NT2/D1 (cell line): ENCODE results near the gene HJV.
A peak's percentile ranks its signal among the peaks of the same experiment; 100 is the strongest.

Experiments
- DNase-seq: peaks from one replicate; pipeline ENCODE4 v3.0.0-alpha.2; 2011; ENCODE audit warnings: low read depth, low spot score
- H3K27me3 ChIP-seq: 2 replicates; pipeline ENCODE4 v1.6.0; 2011; ENCODE audit warnings: mild to moderate bottlenecking; ENCODE audit not compliant: insufficient read length, insufficient read depth
- H3K36me3 ChIP-seq: 2 replicates; pipeline ENCODE4 v1.6.1; 2011; ENCODE audit warnings: mild to moderate bottlenecking, low read length, mixed read lengths; ENCODE audit not compliant: insufficient read depth, insufficient read length
- H3K4me1 ChIP-seq: 2 replicates; pipeline ENCODE4 v1.5.1; 2011; ENCODE audit not compliant: insufficient read depth, insufficient read length
- H3K4me3 ChIP-seq: 2 replicates; pipeline ENCODE4 v1.5.1; 2011; ENCODE audit warnings: low read depth; ENCODE audit not compliant: insufficient read length
- H3K9ac ChIP-seq: 2 replicates; pipeline ENCODE4 v1.6.0; 2011; ENCODE audit warnings: low read depth; ENCODE audit not compliant: insufficient read length
- H3K9me3 ChIP-seq: 2 replicates; pipeline ENCODE4 v1.5.1; 2011; ENCODE audit warnings: mild to moderate bottlenecking, low read length; ENCODE audit not compliant: insufficient read depth
- SUZ12 ChIP-seq: IDR thresholded peaks from 2 replicates; pipeline ENCODE4 v1.6.1; 2011; ENCODE audit not compliant: insufficient read length, insufficient read depth; ENCODE audit errors: extremely low read depth
- YY1 ChIP-seq: IDR thresholded peaks from 2 replicates; pipeline ENCODE4 v1.6.1; 2011; ENCODE audit not compliant: insufficient read length, insufficient read depth
- ZNF274 ChIP-seq: IDR thresholded peaks from 2 replicates; pipeline ENCODE4 v1.6.1; 2011; ENCODE audit warnings: mild to moderate bottlenecking, low read depth, low read length

The HJV gene

DNA sequence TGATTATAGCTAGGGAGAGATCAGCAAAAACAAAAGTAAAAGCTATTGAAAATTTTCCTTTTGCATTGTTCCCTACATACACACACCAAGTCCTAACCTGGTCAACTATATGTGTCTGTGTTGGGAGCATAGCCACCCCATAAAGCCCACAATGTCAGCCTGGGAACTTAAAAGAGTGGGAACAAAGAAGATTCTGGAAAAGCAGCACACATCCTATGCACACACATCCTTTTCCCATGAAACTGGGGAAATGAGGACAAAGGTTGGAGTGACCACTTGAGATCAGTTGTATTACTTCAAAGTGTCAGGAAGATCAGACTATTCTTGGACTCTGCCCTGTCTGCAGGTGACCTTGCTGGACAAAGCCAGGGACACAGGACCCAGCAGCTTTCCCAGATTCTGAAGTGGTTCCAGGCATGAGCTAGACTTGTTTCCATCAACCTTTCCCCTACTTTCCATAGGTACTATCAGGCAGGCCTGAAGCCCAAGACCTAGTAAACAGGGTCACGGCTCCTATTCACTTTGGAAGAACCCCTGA lies 41.0 kb downstream of the HJV start:
- H3K4me1 ChIP-seq, result peaks cover 11% of the 10 kb centered on the region
- no peaks in the 10 kb centered on the region for H3K27me3 ChIP-seq
- no peaks in the 10 kb centered on the region for H3K9me3 ChIP-seq
- no peak overlapping the region for H3K9ac ChIP-seq
- DNase-seq, result no peak
- no peaks in the 10 kb centered on the region for H3K36me3 ChIP-seq
- H3K4me3 ChIP-seq, result no peak overlapping the region
- TF ChIP-seq ZNF274 (no peak), SUZ12 (no peak), YY1 (no peak)

DNA sequence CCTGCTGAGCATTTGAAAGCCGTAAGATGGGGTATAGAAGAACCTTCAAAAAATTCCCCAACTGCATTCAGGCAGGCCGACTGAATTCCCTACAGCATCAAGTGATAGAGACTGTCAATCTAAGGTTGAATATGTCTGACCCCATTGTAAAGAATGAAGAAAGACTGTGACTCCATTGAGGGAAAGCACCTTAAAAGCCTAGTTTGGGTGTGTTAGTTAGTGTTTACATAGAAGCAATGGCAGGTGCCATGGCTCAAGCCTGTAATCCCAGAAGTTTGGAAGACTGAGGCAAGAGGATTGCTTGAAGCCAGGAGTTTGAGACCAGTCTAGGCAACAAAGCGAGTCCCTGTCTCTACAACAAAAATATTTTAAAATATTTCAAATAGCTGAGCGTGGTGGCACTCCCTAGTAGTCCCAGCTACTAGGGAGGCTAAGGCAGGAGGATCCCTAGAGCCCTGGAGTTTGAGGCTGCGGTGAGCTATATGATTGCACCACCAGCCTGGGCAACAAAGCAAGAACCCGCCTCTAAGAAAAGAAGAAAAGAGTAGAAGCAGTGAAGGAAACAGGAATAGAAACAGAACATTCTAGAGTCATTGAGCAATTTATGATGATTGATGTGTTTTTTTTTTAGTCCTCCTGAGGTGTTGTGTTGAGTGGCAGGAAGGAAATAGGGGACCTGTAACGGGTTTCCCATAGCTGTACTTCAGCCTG lies 41.6 kb downstream of the HJV start:
- peaks cover 6% of the 10 kb centered on the region for H3K4me1 ChIP-seq
- no peaks in the 10 kb centered on the region for H3K36me3 ChIP-seq
- no peak overlapping the region for H3K9ac ChIP-seq
- H3K9me3 ChIP-seq, result no peaks in the 10 kb centered on the region
- H3K4me3 ChIP-seq, result no peak overlapping the region
- no peaks in the 10 kb centered on the region for H3K27me3 ChIP-seq
- TF ChIP-seq YY1 (no peak), ZNF274 (no peak), SUZ12 (no peak)
- no peak for DNase-seq

DNA sequence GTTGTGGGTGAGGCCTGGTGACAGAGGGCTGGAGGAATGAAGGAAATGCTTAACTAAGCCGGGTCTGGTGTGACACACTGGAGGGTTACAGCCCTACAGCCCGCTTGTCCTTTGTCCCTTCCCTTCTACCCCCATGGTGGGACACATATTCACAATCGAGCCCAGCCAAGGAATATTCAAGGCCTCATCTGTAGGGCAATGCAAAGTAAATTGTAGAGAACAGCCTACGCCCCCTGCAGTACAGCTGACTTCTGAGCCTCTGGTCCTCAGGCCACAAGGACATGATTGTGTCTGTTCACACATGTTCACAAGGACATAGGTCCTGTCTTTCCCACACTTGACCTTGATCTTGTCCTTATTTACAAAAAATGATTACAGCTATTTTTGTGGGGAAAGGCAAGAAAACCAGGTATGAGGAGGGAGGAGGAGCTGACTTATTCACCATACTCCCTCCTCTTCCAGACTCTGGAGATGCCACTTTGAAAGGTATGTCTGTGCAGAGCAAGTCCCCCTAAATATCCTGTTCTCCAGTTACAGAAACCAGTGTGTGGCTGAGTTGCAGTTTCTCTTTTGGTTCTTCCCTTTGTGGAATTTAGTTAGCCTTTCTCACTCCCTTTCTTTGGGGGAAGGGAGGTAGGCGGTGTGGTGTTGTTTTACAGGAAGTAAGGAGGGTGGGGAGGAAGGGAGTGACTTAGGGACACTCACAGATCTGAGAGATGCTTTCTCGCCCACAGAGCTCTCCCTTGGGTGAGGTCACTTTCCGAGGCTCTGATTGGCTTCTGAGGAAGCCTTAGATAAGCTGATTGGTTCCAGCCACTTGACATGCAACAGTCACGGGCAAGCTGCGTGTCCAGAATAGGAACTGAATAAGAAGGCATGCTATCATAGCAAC lies 42.4 kb downstream of the HJV start:
- DNase-seq, result peak; percentile 99
- Histone ChIP-seq H3K4me3 (peak overlapping the region; percentile 2), H3K9ac (peak overlapping the region; percentile 53), H3K27me3 (no peaks in the 10 kb centered on the region), H3K4me1 (peaks cover 6% of the 10 kb centered on the region), H3K9me3 (no peaks in the 10 kb centered on the region), H3K36me3 (no peaks in the 10 kb centered on the region)
- TF ChIP-seq SUZ12 (no peak), YY1 (no peak), ZNF274 (no peak)

DNA sequence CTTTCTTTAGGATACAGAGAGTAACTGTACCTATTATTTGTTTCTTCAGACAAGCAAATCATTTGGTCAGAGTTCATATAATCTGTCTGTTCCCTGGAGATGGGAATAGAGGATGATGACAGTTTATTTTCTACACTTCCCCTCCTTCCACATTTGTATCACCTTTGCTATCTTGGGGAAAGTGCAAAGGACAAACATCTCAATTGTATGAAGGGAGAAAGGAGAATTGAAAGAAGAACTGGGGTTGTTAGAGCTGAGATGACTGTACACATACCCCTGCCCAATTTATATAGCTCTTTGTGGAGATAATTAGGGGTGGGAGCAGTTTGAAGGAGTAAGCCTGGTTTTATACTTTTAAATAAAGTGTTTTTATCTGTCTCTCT lies 43.1 kb downstream of the HJV start:
- H3K4me1 ChIP-seq, result peaks cover 6% of the 10 kb centered on the region
- H3K4me3 ChIP-seq, result no peak overlapping the region

DNA sequence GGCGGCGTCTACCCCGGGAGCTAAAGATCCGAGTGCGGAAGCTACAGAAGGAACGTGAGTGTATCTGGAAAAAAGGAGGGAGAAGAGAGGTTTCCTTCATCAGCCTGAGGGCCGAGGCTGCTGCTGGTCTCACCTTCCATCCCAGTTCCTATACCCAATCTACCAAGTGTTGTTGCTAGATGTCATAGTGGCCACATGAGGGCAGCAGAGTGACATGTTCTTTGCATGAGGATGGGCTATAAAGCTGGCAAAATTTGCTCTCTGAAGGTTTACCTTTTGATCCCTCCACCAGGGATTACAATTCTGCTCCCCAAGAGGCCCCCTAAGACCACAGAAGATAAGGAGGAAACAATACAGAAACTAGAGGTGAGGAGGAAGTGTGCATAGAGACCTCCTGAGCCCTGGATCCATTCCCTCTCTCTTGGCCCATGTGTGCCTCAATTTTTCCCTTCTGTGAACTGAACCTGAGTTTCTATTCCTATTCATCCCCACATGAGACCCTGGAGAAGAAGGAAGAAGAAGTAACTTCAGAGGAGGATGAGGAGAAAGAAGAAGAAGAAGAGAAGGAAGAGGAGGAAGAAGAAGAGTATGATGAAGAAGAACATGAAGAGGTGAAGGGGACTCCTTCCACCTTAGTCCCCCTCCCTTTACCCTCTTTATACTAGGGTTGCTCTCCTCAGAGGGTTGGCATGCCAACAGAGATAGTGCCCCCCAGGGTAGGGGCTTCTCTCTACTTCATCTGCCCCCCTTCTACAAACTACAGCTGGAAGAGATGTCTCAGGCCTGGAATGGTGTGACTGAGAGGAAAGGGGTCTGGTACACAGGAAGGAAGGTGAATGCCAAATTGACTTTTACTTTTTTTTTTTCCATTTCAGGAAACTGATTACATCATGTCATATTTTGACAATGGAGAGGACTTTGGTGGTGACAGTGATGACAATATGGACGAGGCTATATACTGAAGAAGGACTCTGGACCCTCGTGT lies 43.8 kb downstream of the HJV start:
- no peaks in the 10 kb centered on the region for H3K27me3 ChIP-seq
- H3K9me3 ChIP-seq, result no peaks in the 10 kb centered on the region
- peaks cover 6% of the 10 kb centered on the region for H3K4me1 ChIP-seq
- peak; percentile 89 for DNase-seq
- H3K9ac ChIP-seq, result no peak overlapping the region
- H3K4me3 ChIP-seq, result no peak overlapping the region
- H3K36me3 ChIP-seq, result no peaks in the 10 kb centered on the region
- TF ChIP-seq ZNF274 (no peak), SUZ12 (no peak), YY1 (no peak)

More for the DNA sequence above, 43.1 kb downstream of the HJV start:
- Histone ChIP-seq H3K9ac (peak overlapping the region; percentile 53), H3K36me3 (no peaks in the 10 kb centered on the region), H3K27me3 (no peaks in the 10 kb centered on the region), H3K9me3 (no peaks in the 10 kb centered on the region)
- DNase-seq, result no peak
- no peak for TF ChIP-seq ZNF274
- no peak for TF ChIP-seq SUZ12
- no peak for TF ChIP-seq YY1

DNA sequence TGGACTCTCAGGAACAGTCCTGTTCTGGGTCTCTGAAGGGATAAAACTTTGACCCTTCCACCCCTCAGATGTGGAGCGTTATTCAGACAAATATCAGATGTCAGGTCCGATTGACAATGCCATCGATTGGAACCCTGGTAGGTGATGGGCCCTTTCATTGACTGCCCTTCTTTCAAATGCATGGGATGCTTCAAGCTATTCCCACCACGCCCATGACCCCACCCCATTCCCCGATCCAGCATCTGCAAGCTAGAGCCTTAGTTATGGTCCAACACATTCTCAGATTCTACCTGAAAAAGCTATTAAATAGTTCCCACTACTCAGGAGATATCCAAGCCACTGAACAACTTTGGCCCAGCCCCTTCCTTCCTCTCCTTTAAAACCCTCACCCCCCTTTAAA lies 44.5 kb downstream of the HJV start:
- TF ChIP-seq ZNF274, result no peak
- no peak for TF ChIP-seq SUZ12
- no peak for TF ChIP-seq YY1
- Histone ChIP-seq H3K4me3 (no peak overlapping the region), H3K9me3 (no peaks in the 10 kb centered on the region), H3K4me1 (peaks cover 6% of the 10 kb centered on the region), H3K9ac (no peak overlapping the region), H3K36me3 (no peaks in the 10 kb centered on the region), H3K27me3 (no peaks in the 10 kb centered on the region)
- no peak for DNase-seq
